Measurements from ENCODE around the gene ITIH4. TPM values are rescaled to one million over a fixed set of nuclear protein-coding genes. Genes with fewer than 3 reads are reported as not detected.
A peak's percentile ranks its signal among the peaks of the same experiment; 100 is the strongest.

The ITIH4 gene
- total and polyA plus RNA-seq, 9 of the 15 experiments (the other 6 are each of a cell fraction or from before 2014, with no cell fraction given), result 0.09 to 0.62 (median 0.20) TPM; not detected in 6

GRCh38 chr3:52871761-52872160 is 41.3 kb upstream of the ITIH4 start:
- Histone ChIP-seq H4K20me1 (replicated peaks; ENCODE audit: control insufficient read depth, insufficient read depth, low read length) (no peaks in the 10 kb centered on the region), H3K9ac (ENCODE audit: insufficient read depth in 1 of 2, low read depth in 2 of 2, low read length in 2 of 2) (no peak overlapping the region), H3K27ac (ENCODE audit: extremely low read depth, low read depth, low read length) (no peak overlapping the region; the same call in 2 of the 3 replicates), H3K9me1 (ENCODE audit: control insufficient read depth, insufficient read depth, low read length) (no peaks in the 10 kb centered on the region), H3K4me3 (no peak overlapping the region), H2AFZ (ENCODE audit: low read depth, low read length) (no peak overlapping the region), H3K36me3 (ENCODE audit: control insufficient read depth, insufficient read depth, low read length) (no peaks in the 10 kb centered on the region), H3K27me3 (ENCODE audit: control insufficient read depth in 2 of 2, insufficient read depth in 2 of 2, low read length in 2 of 2) (no peaks in the 10 kb centered on the region), H3K9me3 (replicated peaks; ENCODE audit: control insufficient read depth, insufficient read depth, low read depth, low read length) (no peaks in the 10 kb centered on the region), H3K4me2 (ENCODE audit: insufficient read depth, low read length) (no peak overlapping the region), H3K4me1 (replicated peaks in 1 of 2; ENCODE audit: control insufficient read depth in 2 of 2, insufficient read depth in 2 of 2, low read length in 2 of 2) (peaks cover 10 to 36% of the 10 kb centered on the region in 2 experiments), H3K79me2 (ENCODE audit: control insufficient read depth, insufficient read depth, low read length) (no peaks in the 10 kb centered on the region)
- 55% methylated on average over 8 of the region's 9 CpGs for WGBS (ENCODE audit: insufficient coverage, low coverage, missing lambda C conversion rate)
- POLR2A ChIA-PET, result no interaction called here
- CTCF ChIA-PET (ENCODE audit: low intra/inter-chr PET ratio), result no interaction called here
- intact Hi-C loops (cut with micrococcal nuclease) (no loop called here), in situ Hi-C loops (cut with MboI) (no loop called here)
- TF ChIP-seq ZNF584 (CRISPR knock-in tag; IDR thresholded peaks at IDR 0.05; ENCODE audit: low read depth) (peak; percentile 54; the same call in 1 of the 2 replicates), ZNF431 (CRISPR knock-in tag; IDR thresholded peaks at IDR 0.05) (no peak), ZNF175 (CRISPR knock-in tag; IDR thresholded peaks at IDR 0.05; ENCODE audit: low read depth) (peak; percentile 68; the same call in 1 of the 2 replicates)
- no peak for FAIRE-seq
- no TSS peak for BruUV-seq (replicated peaks)
- ATAC-seq, result peak; percentile 7; the same call in 1 of the 3 replicates
- DNase-seq (ENCODE audit: extremely low read depth in 1 of 4, low spot score in 3 of 4), result no peak

- H3K9ac ChIP-seq (ENCODE audit: insufficient read depth in 1 of 2, low read depth in 2 of 2, low read length in 2 of 2), result peak overlapping the region in 1 of 2 experiments; percentile 35; a peak in 1 of 4 replicates
- CTCF ChIA-PET (ENCODE audit: low intra/inter-chr PET ratio), result no interaction called here
- 87% methylated on average over 9 of the region's 10 CpGs for WGBS (ENCODE audit: insufficient coverage, low coverage, missing lambda C conversion rate)
- H3K27ac ChIP-seq (ENCODE audit: extremely low read depth, low read depth, low read length), result no peak overlapping the region
- FAIRE-seq (no peak), ATAC-seq (no peak), DNase-seq (ENCODE audit: extremely low read depth in 1 of 4, low spot score in 3 of 4) (no peak)
- intact Hi-C loops (cut with micrococcal nuclease) (no loop called here), in situ Hi-C loops (cut with MboI) (no loop called here)
- no peaks in the 10 kb centered on the region for H3K36me3 ChIP-seq (ENCODE audit: control insufficient read depth, insufficient read depth, low read length)
- no peak overlapping the region for H3K4me2 ChIP-seq (ENCODE audit: insufficient read depth, low read length)
- no peak for TF ChIP-seq ARNT (IDR thresholded peaks at IDR 0.05)
- TF ChIP-seq ZNF311 (CRISPR knock-in tag; IDR thresholded peaks at IDR 0.05), result 0 out of 2 replicates have a peak, but pooled peaks have one; percentile 24
- no peak for TF ChIP-seq NBN (IDR thresholded peaks at IDR 0.05; ENCODE audit: low read depth)
- no peaks in the 10 kb centered on the region for H3K27me3 ChIP-seq (ENCODE audit: control insufficient read depth in 2 of 2, insufficient read depth in 2 of 2, low read length in 2 of 2)
- no peaks in the 10 kb centered on the region for H3K9me1 ChIP-seq (ENCODE audit: control insufficient read depth, insufficient read depth, low read length)
- H4K20me1 ChIP-seq (replicated peaks; ENCODE audit: control insufficient read depth, insufficient read depth, low read length), result no peaks in the 10 kb centered on the region
- H2AFZ ChIP-seq (ENCODE audit: low read depth, low read length), result no peak overlapping the region
- POLR2A ChIA-PET, result no interaction called here
- no peaks in the 10 kb centered on the region for H3K9me3 ChIP-seq (replicated peaks; ENCODE audit: control insufficient read depth, insufficient read depth, low read depth, low read length)
- H3K4me1 ChIP-seq (replicated peaks in 1 of 2; ENCODE audit: control insufficient read depth in 2 of 2, insufficient read depth in 2 of 2, low read length in 2 of 2), result peaks cover 10 to 33% of the 10 kb centered on the region in 2 experiments
- no peaks in the 10 kb centered on the region for H3K79me2 ChIP-seq (ENCODE audit: control insufficient read depth, insufficient read depth, low read length)
- BruUV-seq (replicated peaks), result no TSS peak
- no peak overlapping the region for H3K4me3 ChIP-seq
Observed at GRCh38 chr3:52870471-52870870, 40.0 kb upstream of the ITIH4 start.

All from K562 (cell line).